Measurements from ENCODE around the gene PRTFDC1.

The PRTFDC1 gene

DNA sequence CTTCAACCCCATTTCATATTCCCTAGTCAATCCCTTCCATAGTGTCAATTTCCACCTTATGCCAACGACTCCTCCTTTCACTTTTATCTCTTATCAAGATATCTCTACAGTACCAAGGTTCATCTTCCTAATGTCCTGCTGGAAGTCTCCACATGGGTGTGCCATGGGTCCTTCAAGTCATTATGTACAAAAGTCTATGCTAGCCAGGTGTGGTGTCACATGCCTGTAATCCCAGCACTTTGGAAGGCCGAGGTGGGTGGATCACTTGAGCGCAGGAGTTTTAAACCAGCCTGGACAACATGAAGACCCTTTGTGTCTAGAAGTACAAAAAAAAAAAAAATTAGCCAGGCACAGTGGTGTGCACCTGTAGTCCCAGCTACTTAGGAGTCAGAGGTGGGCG, 47.6 kb downstream of the PRTFDC1 start:
- DNase-seq (ENCODE audit: low read depth, low spot score), result no peak

DNA sequence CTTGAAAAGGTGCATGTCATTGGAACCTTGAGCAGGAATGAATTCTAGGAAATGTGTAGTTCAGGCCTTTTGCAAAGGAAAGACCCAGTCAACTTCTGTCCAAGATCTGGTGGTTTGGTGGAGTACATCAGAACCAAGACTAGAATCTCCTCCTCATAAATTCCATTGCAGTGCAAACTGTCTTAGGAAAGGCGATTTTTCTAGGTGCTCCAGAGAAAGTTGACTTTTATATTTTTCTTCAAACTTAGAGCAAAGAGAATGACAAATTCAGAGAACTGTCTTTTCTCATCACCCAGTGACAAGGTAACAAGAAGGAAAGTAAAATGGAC, 50.0 kb downstream of the PRTFDC1 start:
- DNase-seq (ENCODE audit: low read depth, low spot score), result no peak

DNA sequence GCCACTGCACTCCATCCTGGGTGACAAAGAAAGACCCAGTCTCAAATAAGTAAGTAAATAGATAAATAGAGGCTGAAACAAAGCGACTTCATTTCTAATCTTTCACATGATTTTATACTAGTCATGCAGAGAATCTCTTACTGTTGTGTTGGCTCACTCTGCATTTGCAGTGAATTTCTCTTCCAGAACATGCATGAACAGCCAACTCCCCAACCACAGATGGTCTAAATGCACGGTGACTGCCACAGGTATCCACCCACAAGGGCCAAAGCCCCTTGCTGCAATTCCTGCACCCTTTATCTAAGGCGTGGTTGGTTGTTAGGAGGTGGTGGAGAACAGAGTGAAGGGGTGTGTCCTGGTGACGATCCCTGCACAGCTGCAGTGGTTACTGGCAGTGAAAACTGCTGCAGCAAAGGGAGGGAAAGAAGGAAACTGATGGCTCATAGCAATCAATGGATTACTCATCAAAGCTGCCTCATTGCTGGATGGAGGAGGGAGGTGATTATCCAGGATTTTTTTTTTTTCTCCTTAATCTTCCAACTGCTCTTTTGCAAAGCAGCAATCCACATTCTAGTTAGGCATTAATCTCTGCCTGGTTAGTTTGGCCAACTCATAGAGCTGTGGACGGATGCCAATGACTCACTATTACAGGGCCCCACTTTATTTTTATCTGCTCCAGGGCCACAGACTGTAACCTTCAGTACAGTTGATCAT, 50.6 kb downstream of the PRTFDC1 start:
- no peak for DNase-seq (ENCODE audit: low read depth, low spot score)

DNA sequence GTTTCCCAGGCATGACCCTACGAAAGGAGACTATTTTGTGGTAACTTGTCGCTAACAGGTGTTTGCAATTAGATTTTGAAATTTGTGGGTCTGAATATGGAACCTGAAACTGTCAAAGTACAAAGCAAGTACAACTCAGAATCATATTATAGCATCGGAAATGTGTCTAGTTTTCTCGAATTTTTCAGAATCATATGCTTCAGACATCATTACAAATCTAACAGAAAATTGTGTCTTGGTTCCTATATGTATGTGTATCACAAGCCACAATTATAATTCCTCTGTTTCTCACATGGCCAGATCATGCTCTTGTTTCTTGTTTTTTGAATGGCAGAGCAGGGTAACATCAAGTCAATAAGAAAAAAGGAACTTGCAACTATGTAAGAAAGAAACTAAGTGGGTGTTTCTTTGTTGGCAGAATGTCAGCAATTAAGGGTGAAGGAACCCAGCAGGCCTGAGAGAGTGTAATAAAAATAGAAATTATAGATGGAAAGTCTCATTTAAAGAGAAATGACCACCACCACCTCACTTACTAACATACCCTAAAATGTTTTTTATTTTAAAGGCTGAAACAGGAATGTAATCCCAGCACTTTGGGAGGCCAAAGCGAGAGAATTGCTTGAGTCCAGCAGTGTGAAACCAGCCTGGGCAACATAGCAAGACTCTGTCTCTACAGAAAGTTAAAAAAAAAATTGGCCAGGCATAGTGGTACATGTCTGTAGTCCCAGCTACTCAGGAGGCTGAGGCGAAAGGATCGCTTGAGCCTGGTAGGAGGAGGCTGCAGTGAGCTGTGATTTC, 51.3 kb downstream of the PRTFDC1 start:
- DNase-seq (ENCODE audit: low read depth, low spot score), result no peak

DNA sequence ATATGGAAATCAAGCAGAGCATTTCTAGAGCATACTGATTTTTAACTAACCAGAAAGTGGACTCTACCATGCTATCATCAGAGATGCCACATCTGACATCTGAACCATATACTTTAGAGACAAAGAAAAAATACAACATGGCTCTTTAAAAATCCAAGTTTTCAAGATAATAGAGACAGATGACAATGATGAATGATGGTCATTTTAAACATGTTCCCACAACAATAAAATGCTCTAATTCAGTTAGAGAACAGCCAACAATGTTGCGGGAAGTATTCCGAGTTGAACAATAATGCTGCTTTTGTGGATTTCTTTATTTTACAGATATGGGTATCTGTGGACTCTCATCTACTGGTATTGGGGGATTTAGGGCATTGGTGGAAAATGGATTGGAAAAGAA, 52.8 kb downstream of the PRTFDC1 start:
- no peak for DNase-seq (ENCODE audit: low read depth, low spot score)

DNA sequence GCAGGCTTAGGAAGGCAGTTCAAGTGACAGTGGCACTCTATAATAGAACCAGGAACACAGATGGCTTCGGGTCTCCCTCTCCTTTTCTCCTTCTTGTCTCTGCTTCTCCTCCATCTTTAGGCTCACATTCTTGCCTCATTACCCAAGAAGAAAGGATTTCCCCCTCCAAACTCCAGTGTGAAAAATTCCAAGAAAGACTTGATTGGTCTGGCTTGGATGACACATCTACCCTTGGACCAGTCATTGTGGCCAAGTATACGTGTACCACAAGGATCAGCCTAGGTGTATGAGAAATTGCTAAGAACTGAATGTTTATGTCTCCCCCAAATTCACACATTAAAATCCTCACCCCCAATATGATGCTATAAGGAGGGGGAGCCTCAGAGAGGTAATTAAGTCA, 53.9 kb downstream of the PRTFDC1 start:
- DNase-seq (ENCODE audit: low read depth, low spot score), result no peak

DNA sequence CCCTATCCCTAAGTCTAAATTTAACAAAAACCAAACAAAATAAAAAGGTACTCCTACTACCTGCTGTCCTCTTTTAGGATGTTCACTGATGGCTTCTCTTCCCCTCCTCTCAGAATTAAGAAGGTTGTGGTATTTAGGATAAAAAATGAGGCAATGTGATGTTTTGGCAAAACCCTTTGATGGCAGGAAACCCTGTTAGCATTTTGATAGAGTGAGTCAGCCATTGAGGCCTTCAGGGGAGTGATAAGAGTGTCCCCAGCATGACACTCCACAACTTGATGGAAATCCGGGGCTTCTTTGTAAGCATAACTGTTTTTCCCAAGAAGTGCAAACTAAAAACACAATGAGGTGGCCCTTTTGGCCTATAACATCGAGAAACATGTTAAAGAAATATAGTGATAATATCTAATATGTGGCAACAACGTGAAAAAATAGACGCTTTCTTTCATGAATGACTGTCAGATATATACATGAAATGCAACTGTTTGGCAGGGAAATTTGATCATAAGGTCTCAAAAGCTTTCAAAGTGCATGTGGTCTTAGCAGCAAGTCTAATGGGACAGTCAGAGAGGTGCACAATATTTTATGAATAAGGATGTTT, 55.0 kb downstream of the PRTFDC1 start:
- DNase-seq (ENCODE audit: low read depth, low spot score), result no peak

DNA sequence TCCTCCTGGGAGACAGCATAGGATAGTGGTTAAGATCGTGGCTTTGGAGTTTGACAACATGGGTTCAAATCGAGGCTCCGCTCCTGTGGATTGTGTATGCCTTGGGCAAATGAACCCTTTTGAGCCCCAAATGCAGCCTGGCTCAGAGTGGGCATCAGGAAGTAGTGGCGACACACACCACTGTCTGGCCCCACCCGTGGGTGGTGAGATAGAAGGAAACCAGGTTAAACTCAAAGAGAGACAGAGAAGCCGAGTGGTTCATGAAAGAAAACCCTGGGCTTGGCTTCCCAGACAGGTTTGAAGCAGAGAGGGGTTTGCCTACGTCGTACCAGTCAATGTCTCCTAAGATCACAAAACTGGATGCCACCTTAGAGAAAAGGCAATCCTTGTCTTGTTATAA, 57.7 kb downstream of the PRTFDC1 start:
- no peak for DNase-seq (ENCODE audit: low read depth, low spot score)

DNA sequence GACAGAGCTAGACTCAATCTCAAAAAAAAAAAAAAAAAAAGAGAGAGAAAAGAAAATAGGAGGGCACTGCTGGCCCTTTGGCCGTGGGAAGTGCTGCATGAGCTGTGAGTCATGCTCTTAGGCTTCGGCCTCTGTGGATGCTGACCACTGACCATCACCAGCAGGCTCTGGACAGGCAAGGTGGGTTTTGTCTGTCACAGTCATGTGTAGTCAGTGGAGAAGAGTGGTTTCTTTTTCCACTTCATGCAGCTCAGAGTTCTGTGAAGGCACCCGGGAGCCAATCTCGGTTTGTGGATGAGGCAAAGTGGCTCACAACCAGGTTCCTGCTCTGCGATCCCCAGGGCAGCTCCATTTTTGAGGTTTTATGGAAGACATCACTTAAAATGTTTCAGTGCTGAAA, 58.1 kb downstream of the PRTFDC1 start:
- no peak for DNase-seq (ENCODE audit: low read depth, low spot score)

DNA sequence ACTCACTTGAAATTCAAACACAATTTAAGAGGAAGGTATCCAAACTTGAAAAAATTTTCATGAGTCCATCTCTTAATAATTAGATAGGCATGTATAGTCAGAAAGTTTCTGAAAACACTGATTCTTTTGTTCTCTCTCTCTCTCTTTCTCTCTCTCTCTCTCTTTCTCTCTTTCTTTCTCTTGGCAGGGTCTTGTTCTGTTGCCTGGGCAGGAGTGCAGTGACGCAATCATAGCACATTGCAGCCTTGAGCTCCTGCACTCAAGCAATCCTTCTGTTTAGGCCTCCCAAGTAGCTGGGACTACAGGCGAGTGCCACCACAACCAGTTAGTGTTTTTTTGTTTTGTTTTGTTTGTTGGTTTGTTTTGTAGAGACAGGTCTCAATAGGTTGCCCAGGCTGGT, 59.3 kb downstream of the PRTFDC1 start:
- DNase-seq (ENCODE audit: low read depth, low spot score), result no peak

DNA sequence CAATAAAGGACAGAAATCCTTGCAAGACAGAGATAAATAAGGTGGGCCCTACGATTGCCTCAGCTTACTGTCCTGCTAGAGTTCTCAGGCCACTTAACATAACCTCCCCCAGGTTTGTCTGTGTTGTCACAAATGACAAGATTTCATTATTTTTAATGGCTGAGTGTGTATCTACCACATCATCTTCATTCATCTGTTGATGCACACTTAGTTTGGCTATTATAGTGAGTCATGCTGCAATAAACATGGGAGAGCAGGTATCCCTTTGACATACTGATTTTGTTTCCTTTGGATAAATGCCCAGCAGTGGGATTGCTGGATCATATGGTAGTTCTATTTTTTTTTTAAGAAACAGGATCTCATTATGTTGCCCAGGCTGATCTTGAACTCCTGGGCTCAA, 60.6 kb downstream of the PRTFDC1 start:
- DNase-seq (ENCODE audit: low read depth, low spot score), result no peak

DNA sequence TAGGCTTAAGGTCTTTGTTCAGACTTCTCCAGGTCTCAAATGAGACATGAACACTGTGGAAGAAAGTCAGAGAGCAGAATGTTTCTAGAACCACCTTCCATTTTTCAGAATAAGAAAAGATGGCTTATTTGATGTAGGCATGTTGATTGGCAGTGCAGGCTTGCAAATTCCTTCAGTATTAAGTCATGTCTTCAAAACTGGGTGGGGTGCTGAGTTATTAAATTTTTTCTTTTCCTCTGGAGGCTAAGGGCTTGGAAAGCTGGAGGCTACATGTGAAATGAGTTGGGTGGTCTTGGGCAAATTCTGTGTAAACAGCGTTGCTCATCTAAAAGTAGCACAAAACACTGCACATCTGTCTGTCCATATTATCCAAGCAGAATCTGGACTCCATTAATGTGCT, 62.8 kb downstream of the PRTFDC1 start:
- DNase-seq (ENCODE audit: low read depth, low spot score), result no peak

DNA sequence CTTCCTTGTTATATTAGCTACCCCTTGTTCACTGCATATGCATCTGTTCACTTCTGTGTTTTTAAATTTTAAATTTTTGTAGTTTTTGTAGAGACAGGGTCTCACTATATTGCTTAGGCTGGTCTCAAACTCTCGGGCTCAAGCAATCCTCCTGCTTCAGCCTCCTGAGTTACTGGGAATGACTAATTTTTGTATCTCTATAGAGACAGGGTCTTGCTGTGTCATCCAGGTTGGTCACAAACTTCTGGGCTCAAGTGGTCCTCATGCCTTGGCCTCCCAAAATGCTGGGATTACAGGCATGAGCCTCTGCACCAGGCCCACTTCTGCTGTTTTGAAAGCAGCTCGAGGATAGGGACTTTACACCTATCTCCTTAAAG, 64.6 kb downstream of the PRTFDC1 start:
- DNase-seq (ENCODE audit: low read depth, low spot score), result no peak

DNA sequence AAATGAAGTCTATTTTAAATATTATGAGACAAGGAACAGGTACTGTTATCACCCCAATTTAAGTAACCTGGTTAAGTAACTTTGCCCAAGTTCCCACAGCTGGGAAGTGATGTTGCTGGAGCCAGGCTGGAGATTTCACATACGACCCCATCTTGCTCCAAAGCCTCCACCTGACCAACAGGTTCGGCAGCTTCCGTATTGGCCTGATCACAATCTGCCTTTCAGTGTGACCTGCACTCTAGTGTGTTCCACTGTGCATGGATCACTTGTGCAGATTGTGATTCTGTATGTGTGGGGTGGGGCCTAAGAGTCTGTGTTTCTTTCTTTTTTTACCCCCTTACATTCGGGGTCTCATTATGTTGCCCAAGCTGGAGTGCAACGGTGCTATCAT, 66.1 kb downstream of the PRTFDC1 start:
- DNase-seq (ENCODE audit: low read depth, low spot score), result no peak

DNA sequence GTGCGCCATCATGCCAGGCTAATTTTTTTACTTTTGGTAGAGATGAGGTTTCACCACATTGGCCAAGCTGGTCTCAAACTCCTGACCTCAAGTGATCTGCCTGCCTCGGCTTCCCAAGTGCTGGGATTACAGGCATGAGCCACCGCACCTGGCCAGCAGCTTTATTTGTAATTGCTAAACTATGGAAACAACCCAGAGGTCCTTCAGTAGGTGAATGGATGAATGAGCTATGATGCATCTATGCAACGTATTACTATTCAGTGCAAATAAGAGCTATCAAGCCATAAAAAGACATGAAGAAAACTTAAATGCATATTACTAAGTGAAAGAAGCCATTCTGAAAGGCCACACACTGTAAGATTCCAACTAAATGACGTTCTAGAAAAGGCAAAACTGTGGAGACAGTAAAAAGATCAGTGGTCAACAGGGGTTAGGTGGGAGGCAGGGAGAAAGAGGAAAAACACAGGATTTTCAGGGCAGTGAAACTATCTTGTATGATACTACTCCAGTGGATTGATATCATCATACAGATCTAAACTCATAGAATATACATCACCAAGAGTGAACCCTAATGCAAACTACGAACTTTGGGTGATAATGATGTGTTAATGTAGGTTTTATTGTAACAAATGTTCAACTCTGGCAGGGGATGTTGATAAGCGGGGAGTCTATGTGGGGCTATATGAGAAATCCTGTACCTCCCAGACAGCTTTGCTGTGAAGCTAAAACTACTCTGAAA, 66.7 kb downstream of the PRTFDC1 start:
- no peak for DNase-seq (ENCODE audit: low read depth, low spot score)

DNA sequence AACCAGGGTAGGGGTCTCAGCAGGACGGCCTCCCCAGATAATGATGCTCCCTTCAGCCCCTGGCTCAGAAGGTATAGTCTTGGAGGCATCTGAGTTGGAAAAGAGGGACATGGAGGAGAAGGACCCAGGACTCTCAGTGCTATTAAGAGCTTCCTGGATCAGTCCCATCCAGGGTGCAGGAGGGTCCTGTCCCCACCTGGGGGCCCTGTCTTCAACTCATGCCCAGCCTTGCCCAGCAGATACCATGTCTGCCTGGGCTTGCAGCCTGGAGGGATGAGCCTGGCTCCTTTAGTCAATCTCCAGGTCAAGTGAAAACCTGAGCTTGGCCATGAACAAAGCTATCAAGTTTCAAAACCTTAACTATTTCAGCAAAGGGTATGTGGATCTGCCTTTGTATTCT, 67.6 kb downstream of the PRTFDC1 start:
- no peak for DNase-seq (ENCODE audit: low read depth, low spot score)

DNA sequence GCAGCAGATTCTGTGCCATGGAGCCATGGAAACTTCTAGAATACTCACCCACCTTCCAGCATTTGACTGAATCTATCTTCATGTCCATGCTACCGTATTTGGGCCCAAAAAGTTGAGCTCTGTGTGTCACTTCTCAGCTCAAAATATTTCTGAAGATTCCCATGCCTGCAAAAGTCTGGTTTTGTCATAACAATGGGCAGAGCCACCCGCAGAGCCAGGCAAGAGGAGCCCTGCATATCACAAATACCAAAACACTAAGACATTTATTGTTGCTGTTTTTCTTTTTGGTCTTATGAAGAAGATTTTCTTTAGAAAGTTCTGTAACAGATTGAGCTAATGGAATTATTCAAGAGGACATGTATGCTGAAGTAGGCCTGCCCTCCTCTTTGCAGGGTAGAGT, 68.1 kb downstream of the PRTFDC1 start:
- no peak for DNase-seq (ENCODE audit: low read depth, low spot score)

DNA sequence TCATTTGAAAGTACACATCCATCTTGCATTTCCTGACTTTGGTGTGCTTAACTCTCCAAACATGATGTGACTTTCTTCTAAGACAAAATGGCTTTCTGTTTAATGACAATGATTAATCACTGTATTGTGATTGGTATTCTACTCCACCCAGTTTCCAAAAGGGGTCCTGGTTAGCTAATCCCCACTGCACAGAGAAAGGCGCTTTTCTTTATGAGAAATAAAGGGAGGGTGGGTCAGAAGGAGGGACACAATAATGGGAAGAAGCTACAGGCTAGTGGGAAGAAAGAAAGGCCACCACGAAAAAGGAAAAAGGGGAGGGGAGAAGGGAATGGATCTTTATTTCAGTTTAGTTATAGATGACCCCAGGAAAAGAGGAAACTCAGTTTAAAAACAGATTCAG, 69.2 kb downstream of the PRTFDC1 start:
- DNase-seq (ENCODE audit: low read depth, low spot score), result no peak

DNA sequence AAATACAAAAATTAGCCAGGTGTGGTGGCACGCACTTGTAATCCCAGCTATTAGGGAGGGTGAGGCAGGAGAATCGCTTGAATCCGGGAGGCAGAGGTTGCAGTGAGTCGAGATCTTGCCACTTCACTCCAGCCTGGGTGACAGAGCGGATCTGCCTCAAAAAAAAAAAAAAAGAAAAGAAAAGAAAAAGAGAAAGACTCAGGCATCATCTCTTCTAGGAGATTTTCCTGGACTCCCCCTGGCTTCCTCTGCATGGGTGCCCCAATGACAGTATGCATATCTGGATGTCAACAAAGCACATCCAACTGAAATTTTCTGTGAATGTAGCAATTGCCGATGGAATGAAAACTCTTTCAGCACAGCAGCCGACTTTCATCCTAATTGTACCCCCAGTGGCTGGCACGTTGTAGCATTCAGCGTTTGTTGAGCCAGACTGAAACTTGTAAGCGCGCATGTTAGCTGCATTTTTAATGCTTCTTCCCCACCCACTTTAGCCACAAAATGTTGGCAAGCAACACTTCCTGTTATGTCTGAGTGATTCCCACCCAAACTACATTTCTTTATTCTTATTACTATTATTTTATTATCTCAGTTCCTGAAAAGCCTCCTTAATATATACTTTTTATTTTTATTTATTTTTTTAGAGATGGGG, 70.2 kb downstream of the PRTFDC1 start:
- no peak for DNase-seq (ENCODE audit: low read depth, low spot score)

DNA sequence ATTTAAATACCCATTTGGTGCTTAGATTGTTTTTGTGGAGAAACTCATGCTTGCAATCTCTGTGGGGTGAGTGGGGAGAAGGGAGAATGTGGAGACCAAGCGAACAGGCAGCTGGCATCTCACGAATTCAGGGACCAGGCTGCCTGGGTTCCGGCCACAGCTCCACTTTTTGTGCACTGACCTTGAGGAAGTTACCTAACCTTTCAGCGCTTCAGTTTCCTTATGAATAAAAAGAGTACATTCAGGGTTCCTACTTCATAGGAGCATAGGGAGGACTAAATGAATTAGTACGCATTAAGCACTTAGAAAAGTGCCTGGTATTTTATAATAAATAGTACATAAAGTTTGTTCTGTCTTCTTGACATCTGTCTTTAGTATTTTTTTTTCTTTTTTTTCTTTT, 72.5 kb downstream of the PRTFDC1 start:
- DNase-seq (ENCODE audit: low read depth, low spot score), result no peak

DNA sequence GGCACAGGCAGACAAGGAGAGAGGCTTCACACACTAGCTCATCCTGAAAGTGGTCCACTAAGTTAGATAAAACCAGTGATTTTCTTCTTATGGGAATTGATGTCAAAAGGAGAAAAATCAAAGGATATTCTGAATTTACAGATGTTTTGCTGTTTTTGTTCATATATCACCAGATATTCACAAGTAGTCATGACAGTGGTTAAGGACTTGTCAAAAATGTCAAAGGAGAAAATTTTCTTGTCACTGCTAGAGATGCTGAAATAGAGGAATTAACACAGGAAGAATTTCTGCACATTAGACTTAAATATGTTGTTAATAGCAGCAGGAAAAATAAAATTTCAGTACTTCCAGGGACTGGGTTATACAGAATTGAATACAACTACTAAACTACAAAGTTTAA, 78.3 kb downstream of the PRTFDC1 start:
- no peak for DNase-seq (ENCODE audit: low read depth, low spot score)

DNA sequence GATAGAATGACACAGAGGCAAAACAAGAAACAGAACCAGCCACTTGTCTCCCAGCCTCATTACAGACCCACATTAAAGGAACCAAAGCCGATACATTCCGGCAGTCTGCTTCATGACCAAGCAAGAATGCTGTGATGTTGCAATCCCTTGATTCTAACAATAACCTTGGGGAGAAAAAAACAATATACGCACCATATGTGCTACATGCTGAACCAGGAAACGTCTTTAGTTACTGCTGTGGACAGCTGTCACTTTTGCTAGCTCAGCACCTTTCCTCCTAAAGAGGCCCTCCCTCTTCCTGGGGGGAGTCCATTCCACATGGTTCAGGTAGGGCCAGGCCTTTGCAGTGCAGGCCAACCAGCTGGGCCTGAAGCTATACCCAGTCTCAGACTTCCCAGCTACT, 79.1 kb downstream of the PRTFDC1 start:
- DNase-seq (ENCODE audit: low read depth, low spot score), result no peak
